Activated T-cell treated with anti-CD3 and anti-CD28 coated beads, Interleukin-2, amount 50 U/mL, for 4 hours (primary cell): Measurements from ENCODE around the gene MEST. TPM values are rescaled to one million over a fixed set of nuclear protein-coding genes. Genes with fewer than 3 reads are reported as not detected.
"Not testable (repeated sequence)": the region's sequence is repeated elsewhere in the genome, so short reads cannot be mapped to it uniquely, and the experiment has no call there.

Source experiments
- ATAC-seq, 2 donors: fragments of 200-7000 bp; cut with Tn5 transposase; one replicate each; pipeline ENCODE4 v1.10.0; 2021
- DNase-seq: peaks from one replicate; pipeline ENCODE4 v3.0.0-alpha.2; 2020
- H3K27me3 Mint-ChIP-seq: one replicate; pipeline ENCODE4 v1.8.0; 2021; ENCODE audit warnings: low read depth, mixed read lengths
- H3K36me3 Mint-ChIP-seq: one replicate; pipeline ENCODE4 v1.8.0; 2022; ENCODE audit warnings: mixed read lengths; ENCODE audit not compliant: insufficient read depth
- H3K4me1 Mint-ChIP-seq: one replicate; pipeline ENCODE4 v1.8.0; 2021; ENCODE audit warnings: low read depth, mixed read lengths
- H3K4me3 Mint-ChIP-seq: one replicate; pipeline ENCODE4 v1.8.0; 2021; ENCODE audit warnings: mild to moderate bottlenecking, moderate library complexity, mixed read lengths
- H3K9me3 Mint-ChIP-seq: one replicate; pipeline ENCODE4 v1.8.0; 2021; ENCODE audit warnings: mixed read lengths
- total RNA-seq, 3 donors: library from RNA; stranded (reverse); gene quantifications; one replicate each; pipeline ENCODE4 v1.2.1, GENCODE V29; 2021

The MEST gene, protein sequence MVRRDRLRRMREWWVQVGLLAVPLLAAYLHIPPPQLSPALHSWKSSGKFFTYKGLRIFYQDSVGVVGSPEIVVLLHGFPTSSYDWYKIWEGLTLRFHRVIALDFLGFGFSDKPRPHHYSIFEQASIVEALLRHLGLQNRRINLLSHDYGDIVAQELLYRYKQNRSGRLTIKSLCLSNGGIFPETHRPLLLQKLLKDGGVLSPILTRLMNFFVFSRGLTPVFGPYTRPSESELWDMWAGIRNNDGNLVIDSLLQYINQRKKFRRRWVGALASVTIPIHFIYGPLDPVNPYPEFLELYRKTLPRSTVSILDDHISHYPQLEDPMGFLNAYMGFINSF
- 1 to 10 TPM; 3.5 to 5.9 (median 5.2) TPM for total RNA-seq

DNA sequence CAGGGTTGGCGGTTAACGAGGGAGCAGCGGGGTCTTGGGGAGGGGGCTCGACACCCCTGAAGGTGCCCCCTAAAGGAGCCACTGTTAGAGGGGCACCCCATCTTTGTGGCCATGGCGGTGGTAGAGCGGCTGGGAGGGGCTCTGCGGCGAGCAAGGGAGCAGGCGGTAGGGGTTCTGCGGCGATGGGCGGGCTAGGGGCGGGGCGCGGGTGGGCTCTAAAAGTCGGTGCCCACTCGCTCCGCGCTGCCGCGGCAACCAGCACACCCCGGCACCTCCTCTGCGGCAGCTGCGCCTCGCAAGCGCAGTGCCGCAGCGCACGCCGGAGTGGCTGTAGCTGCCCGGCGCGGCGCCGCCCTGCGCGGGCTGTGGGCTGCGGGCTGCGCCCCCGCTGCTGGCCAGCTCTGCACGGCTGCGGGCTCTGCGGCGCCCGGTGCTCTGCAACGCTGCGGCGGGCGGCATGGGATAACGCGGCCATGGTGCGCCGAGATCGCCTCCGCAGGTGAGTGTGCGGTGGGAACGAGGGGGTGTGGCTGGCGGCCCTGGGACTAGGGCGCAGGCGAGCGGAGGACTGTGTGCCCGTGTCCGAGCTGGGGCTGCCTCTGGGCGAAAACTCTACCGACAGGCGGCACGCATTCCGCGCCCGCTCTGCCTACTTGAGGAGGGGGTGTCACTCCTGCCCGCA is at the start of gene MEST:
Gene MEST, plus strand, starts transcription at position 245 of the 682 bp plus-strand sequence. Its CDS starts 229 bp downstream, at position 474.
- Mint-ChIP-seq H3K4me3 (peak within 1 kb of the TSS; percentile 48), H3K36me3 (no peaks in the 10 kb centered on the region), H3K9me3 (no peaks in the 10 kb centered on the region), H3K27me3 (peaks cover 51% of the 10 kb centered on the region), H3K4me1 (peaks cover 19% of the 10 kb centered on the region)
- ATAC-seq (peak; percentile 49 to 65), DNase-seq (no peak)

DNA sequence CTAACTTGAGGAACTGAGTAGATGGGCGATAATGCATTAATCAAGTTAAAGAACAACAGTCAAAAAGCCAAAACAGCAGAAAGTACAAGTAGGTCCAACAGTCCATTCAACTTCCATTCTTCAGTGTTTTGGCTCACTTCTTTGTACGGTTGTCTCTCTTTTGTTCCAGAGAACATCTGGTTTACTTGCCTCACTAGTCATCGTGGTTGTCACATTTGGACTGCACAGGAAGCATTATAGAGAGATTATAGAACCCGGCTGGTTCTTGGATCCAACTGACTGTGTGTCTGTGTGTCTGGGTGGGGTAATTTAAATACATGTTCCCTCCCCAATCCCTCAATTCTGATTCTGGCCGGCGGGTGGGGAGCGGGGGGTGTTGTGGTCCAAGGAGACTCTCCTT is 49.3 kb upstream of the MEST start:
- no peaks in the 10 kb centered on the region for H3K36me3 Mint-ChIP-seq
- peaks cover 6% of the 10 kb centered on the region for H3K27me3 Mint-ChIP-seq
- DNase-seq (no peak), ATAC-seq (no peak)
- H3K9me3 Mint-ChIP-seq: no peaks in the 10 kb centered on the region
- H3K4me1 Mint-ChIP-seq: peaks cover 19% of the 10 kb centered on the region
- no peak overlapping the region for H3K4me3 Mint-ChIP-seq

DNA sequence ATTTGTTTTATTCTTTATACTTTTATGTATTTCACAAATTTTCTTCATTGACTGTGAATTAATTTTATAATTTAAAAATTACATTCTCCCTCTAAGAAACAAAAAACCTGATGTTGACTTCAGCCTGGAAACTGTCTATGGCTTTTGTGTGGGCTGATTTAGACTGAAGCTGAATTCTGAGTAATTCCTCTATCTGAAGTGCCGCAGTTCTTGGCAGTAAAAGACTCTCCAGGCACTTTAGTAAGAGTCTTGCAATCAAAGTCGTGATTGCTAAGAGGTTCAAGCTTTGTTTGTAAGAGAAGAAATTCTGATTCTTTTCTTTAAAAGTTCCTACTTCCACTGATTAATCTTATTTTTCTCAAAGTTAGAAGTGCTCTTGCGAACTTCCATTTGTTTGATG is 47.7 kb upstream of the MEST start:
- H3K4me3 Mint-ChIP-seq: no peak overlapping the region
- ATAC-seq (no peak), DNase-seq (no peak)
- peaks cover 2% of the 10 kb centered on the region for H3K36me3 Mint-ChIP-seq
- peaks cover 7% of the 10 kb centered on the region for H3K27me3 Mint-ChIP-seq
- peaks cover 16% of the 10 kb centered on the region for H3K4me1 Mint-ChIP-seq
- H3K9me3 Mint-ChIP-seq: peaks cover 7% of the 10 kb centered on the region

DNA sequence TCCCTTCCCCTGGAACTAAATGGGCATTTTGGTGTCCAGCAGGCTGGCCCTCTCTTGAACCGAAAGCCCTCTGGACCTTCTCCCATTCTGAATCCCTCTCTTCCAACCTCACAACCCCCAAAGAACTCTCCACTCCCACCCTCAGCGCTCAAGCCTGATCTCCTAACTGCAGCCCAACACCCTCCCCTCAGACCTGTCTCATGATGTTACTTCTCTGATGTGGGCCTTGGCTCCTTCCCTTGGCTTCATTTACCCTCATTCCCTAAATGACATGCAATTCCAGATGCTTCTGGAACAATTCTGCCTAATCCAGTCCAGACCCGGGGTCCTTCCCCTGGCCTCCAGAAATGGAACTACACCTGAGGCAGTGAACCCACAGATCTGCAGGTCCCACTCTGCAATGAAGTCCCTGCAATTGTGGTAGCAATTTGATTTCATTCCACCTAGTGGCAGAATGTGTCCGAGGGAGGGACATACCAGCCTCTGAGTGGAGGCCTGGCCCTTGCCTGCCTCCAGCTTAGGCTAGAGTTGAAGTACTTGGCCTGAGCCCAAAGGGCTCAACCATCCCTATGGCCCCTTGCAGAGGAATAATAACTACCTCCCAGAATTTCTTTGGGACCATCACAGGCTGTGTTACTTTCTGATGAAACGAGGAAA is 47.0 kb upstream of the MEST start:
- ATAC-seq (no peak), DNase-seq (no peak)
- no peak overlapping the region for H3K4me3 Mint-ChIP-seq
- H3K9me3 Mint-ChIP-seq: peaks cover 7% of the 10 kb centered on the region
- peaks cover 14% of the 10 kb centered on the region for H3K4me1 Mint-ChIP-seq
- H3K36me3 Mint-ChIP-seq: peaks cover 2% of the 10 kb centered on the region
- H3K27me3 Mint-ChIP-seq: peaks cover 7% of the 10 kb centered on the region

DNA sequence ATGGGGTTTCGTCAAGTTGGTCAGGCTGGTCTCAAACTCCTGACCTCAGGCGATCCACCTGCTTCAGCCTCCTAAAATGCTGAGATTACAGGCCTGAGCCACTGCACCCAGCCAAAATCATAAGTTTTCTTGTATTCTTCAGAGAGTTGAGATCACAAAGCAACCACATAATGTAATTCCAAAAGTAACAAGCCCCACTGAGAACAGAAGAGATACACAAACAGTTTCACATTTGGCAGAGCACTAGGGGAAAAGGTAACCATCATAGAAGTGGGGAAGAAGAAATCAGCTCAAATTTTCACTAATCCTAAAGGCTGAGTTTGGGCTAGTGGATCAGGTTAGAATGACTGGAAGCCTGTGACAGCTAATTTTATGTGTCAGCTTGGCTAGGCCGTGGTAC is 45.6 kb upstream of the MEST start:
- H3K4me1 Mint-ChIP-seq: peaks cover 6% of the 10 kb centered on the region
- ATAC-seq (peak; percentile 58 to 62), DNase-seq (no peak)

DNA sequence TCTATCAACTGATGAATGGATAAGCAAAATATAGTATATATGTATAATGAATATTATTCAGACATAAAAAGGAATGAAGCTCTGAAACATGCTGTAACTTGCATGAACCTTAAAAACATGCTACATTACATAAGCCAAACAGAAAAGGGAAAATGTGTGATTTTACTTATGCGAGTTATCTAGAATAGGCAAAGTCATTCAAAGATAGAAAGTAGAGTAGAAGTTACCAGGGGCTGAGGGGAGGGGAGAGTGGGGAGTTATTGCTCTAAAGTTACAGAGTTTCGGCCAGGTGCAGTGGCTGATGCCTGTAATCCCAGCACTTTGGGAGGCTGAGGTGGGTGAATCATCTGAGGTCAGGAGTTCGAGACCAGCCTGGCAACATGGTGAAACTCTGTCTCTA is 40.5 kb upstream of the MEST start:
- not testable (repeated sequence) for ATAC-seq, H3K4me3 Mint-ChIP-seq, H3K9me3 Mint-ChIP-seq

More for the DNA sequence above, 45.6 kb upstream of the MEST start:
- Mint-ChIP-seq H3K27me3 (peaks cover 7% of the 10 kb centered on the region), H3K9me3 (peaks cover 7% of the 10 kb centered on the region), H3K36me3 (peaks cover 2% of the 10 kb centered on the region), H3K4me3 (no peak overlapping the region)

DNA sequence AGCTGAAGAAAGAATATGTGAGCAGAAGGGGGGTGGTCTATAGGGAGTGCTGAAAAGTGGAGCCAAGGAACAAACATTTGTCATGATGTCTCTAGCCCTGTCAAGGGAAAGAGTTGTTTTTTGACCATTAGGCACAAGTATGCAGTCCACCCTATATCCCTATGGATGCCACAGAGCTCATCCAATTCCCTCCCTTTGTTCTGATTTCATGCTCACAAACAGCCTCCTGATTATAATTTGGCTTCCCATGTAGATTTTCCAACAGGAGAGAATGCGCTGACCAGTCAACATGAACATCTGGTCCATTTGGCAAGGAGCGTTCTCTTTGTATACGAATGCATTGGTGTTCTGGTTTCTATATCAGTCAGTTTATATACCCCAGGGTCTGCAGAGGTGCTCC is 38.9 kb upstream of the MEST start:
- peaks cover 1% of the 10 kb centered on the region for H3K27me3 Mint-ChIP-seq

More for the DNA sequence above, 40.5 kb upstream of the MEST start:
- DNase-seq, H3K27me3 Mint-ChIP-seq, H3K4me1 Mint-ChIP-seq, H3K36me3 Mint-ChIP-seq: not testable (repeated sequence)

DNA sequence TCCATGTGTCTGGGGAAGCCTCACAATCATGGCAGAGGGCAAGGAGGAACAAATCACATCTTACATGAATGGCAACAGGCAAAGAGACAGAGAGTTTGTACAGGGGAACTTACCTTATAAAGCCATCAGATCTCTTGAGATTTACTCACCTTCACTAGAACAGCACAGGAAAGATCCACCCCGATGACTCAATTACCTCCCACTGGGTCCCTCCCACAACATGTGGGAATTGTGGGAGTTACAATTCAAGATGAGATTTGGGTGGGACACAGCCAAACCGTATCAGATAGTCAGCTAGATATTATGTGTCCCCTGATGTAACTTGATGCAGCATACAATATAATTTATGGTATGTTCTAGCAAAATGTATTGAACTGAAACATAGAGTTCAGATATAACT is 36.9 kb upstream of the MEST start:
- H3K9me3 Mint-ChIP-seq: peaks cover 11% of the 10 kb centered on the region
- ATAC-seq: no peak
- H3K36me3 Mint-ChIP-seq: no peaks in the 10 kb centered on the region
- no peak overlapping the region for H3K4me3 Mint-ChIP-seq
- DNase-seq: no peak
- H3K4me1 Mint-ChIP-seq: peaks cover 11% of the 10 kb centered on the region
- H3K27me3 Mint-ChIP-seq: no peaks in the 10 kb centered on the region

More for the DNA sequence above, 38.9 kb upstream of the MEST start:
- ATAC-seq (no peak), DNase-seq (no peak)
- Mint-ChIP-seq H3K36me3 (peaks cover 2% of the 10 kb centered on the region), H3K4me1 (peaks cover 2% of the 10 kb centered on the region), H3K4me3 (no peak overlapping the region), H3K9me3 (peaks cover 7% of the 10 kb centered on the region)

DNA sequence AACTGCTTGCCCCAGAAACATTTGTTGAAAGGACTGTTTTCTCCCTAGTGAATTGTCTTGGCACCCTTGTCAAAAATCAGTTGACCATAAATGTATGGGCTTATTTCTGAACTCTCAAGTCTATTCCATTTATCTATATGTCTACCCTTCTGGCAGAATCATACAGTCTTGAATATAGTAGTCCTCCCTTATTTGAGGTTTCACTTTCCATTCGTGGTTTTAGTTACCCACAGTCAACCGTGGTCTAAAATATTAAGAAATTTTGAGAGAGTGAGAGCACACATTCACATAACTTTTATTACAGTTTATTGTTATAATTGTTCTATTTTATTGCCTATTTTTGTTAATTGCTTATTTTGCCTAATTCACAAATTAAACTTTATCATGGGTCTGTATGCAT is 33.6 kb upstream of the MEST start:
- H3K4me1 Mint-ChIP-seq: peaks cover 11% of the 10 kb centered on the region
- H3K27me3 Mint-ChIP-seq: no peaks in the 10 kb centered on the region
- no peaks in the 10 kb centered on the region for H3K36me3 Mint-ChIP-seq

DNA sequence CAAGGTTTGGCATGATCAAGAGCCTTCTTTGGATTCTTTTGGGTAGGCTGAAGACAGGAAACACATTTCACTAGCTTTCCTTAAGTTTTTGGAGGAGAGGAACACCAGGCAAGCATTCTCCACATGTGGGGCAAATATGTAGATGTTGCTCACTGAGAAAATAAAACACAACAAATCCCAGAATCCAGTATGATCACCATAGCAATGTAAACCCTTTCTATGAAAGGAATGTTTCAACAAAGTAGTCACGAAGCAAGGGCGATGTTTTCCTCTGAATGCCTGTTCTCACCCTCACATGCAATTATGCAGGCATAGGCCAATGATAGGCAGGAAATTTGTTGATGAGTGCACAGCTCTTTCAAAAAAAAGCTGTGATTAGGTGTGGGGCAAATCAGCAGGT is 30.6 kb upstream of the MEST start:
- Mint-ChIP-seq H3K9me3 (peaks cover 16% of the 10 kb centered on the region), H3K4me3 (no peak overlapping the region), H3K27me3 (peaks cover 2% of the 10 kb centered on the region), H3K4me1 (peaks cover 9% of the 10 kb centered on the region), H3K36me3 (no peaks in the 10 kb centered on the region)
- no peak for ATAC-seq
- no peak for DNase-seq

More for the DNA sequence above, 33.6 kb upstream of the MEST start:
- ATAC-seq: peak in 1 of 2 donors; percentile 55
- no peak for DNase-seq
- Mint-ChIP-seq H3K4me3 (peak overlapping the region; percentile 22), H3K9me3 (peaks cover 11% of the 10 kb centered on the region)

DNA sequence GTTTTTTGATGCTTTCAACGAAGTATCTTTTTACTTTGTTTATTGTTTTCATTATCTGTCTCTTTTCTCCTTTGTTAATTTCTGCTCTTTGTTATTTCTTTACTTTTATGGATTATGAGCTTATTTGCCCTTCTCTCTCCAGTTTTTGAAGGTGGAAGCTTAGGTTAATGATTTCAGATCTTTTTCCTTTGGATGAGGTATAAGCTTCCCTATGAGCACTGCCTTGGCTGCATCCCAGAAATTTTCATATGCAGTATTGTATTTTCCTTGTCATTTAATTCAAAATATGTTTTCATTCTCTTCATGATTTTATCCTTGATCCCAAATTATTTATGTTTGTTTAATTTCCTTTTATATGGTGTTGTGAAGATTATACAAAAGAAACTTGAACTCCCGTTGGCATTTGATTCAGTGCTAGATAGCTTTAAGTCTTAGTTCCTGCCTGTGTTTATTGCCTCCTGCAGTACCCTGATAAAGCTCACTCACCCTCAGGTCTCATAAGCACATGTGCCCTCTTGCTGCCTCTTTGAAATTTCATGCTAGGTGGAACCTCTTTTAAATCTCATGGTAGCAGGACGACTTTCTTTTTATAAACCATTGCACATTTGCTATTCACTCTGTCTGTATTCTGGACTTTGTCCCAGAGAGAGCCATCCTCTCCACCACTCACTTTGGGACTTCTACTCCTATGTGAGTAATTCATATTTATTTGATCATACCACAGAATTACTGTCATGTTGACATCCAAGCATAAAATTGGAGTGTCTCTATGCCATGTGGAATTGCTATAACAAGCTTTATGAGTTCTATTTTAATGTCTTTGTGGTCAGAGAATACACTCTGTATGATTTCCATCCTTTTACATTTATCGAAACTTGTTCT is 28.1 kb upstream of the MEST start:
- Mint-ChIP-seq H3K27me3 (peaks cover 2% of the 10 kb centered on the region), H3K9me3 (peaks cover 16% of the 10 kb centered on the region), H3K4me3 (no peak overlapping the region), H3K36me3 (no peaks in the 10 kb centered on the region), H3K4me1 (peaks cover 2% of the 10 kb centered on the region)
- DNase-seq (no peak), ATAC-seq (no peak)

DNA sequence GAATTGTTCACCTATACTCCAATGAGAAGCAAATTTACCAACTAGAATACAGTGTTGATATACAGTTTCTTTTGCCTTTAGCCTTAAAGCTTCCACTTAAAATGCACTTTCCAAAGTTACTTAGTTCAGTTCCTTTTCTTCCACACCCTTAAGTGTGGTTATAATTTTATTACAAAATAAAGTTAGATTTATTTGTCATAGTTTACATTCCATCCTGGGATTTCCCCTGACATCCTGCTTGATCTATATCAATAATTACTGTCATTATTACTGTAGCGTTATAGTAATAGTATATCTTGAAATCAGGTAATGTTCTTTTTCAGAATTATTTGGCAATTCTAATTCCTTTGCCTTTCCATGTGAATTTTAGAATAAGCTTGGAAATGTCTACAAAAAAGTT is 23.3 kb upstream of the MEST start:
- no peak overlapping the region for H3K4me3 Mint-ChIP-seq
- no peaks in the 10 kb centered on the region for H3K4me1 Mint-ChIP-seq
- DNase-seq: no peak
- H3K36me3 Mint-ChIP-seq: no peaks in the 10 kb centered on the region
- peaks cover 9% of the 10 kb centered on the region for H3K27me3 Mint-ChIP-seq
- H3K9me3 Mint-ChIP-seq: peaks cover 4% of the 10 kb centered on the region
- no peak for ATAC-seq

DNA sequence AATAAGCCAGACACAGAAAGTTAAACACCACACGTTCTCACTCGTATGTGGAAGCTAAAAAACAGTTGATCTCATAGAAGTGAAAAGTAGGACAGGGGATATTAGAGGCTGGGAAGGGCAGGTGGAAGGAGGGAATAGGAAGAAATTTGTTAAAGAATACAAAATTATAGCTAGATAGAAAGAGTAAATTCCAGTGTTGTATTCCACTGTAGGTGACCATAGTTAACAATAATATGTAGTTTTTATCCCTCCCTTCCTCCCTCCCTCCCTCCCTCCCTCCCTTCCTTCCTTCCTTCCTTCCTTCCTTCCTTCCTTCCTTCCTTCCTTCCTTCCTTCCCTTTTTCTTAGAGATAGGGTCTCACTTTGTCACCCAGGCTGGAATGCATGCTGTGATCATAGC is 19.9 kb upstream of the MEST start:
- no peak for ATAC-seq
- Mint-ChIP-seq H3K4me3 (no peak overlapping the region), H3K4me1 (no peaks in the 10 kb centered on the region), H3K36me3 (no peaks in the 10 kb centered on the region), H3K9me3 (no peaks in the 10 kb centered on the region), H3K27me3 (peaks cover 13% of the 10 kb centered on the region)
- no peak for DNase-seq

DNA sequence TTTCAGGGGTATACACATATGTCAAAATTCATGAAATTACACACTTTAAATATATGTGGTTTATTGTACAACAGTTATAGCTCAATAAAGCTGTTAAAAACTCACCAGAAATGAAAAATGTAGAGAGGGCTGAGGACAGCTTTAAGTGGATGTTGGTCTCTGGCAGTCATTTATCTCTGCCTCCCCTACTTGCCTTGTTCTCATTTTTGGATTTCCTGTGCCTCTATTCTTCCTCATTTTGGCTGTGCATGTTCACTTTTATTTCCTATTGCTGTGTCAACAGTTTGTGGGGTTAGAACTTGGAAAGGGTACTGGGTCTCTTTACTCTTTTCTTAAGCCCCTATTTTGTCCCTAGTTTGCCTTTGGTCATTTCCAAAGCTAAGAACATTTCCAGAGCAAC is 18.6 kb upstream of the MEST start:
- peaks cover 13% of the 10 kb centered on the region for H3K27me3 Mint-ChIP-seq
- H3K4me1 Mint-ChIP-seq: no peaks in the 10 kb centered on the region
- ATAC-seq: no peak
- no peak for DNase-seq
- no peak overlapping the region for H3K4me3 Mint-ChIP-seq
- H3K9me3 Mint-ChIP-seq: no peaks in the 10 kb centered on the region
- H3K36me3 Mint-ChIP-seq: no peaks in the 10 kb centered on the region
